ENCODE measurements around the gene SMAGP.
A peak's percentile ranks its signal among the peaks of the same experiment; 100 is the strongest.

GRCh38 chr12:51262758-51263177 is 7.4 kb downstream of the SMAGP start:
- TF ChIP-seq CTCF (conservative IDR thresholded peaks at IDR 0.05 in 1 of 2, IDR thresholded peaks at IDR 0.05 in 1 of 2; ENCODE audit: extremely low read depth in 1 of 2, insufficient read depth in 1 of 2, low read depth in 1 of 2, low read length in 2 of 2) (peak; percentile 26 to 41), EZH2 (IDR thresholded peaks at IDR 0.05; ENCODE audit: borderline replicate concordance, low read length) (no peak)
